ENCODE results near the gene SYT14. TPM values are rescaled to one million over a fixed set of nuclear protein-coding genes. Genes with fewer than 3 reads are reported as not detected.
"Not testable (repeated sequence)": the region's sequence is repeated elsewhere in the genome, so short reads cannot be mapped to it uniquely, and the experiment has no call there.

SYT14 gene
- total and polyA plus RNA-seq, 2 experiments from 2014 or later, result 0.55 to 1.7 TPM

- Histone ChIP-seq H2AFZ (no peak overlapping the region), H3K9me3 (ENCODE audit: low read depth) (no peaks in the 10 kb centered on the region), H3K36me3 (ENCODE audit: low read depth) (no peaks in the 10 kb centered on the region), H3F3A (ENCODE audit: insufficient read depth) (no peaks in the 10 kb centered on the region), H3K9me2 (ENCODE audit: insufficient read depth) (no peaks in the 10 kb centered on the region), H3K9ac (no peak overlapping the region), H4K20me1 (ENCODE audit: insufficient read depth) (no peaks in the 10 kb centered on the region), H3K79me2 (ENCODE audit: insufficient read depth) (no peaks in the 10 kb centered on the region), H3K27ac (no peak overlapping the region), H3K4me3 (no peak overlapping the region), H3K4me2 (ENCODE audit: unreplicated experiment) (no peak overlapping the region), H3K27me3 (replicated peaks; ENCODE audit: insufficient read depth) (no peaks in the 10 kb centered on the region), H3K4me1 (ENCODE audit: insufficient read depth) (no peaks in the 10 kb centered on the region)
- 54 to 71% methylated on average over 2 of the region's 2 CpGs for WGBS, 2 experiments (ENCODE audit: low coverage in 1 of 2, low lambda C conversion rate in 2 of 2, missing lambda C conversion rate in 2 of 2)
- TF ChIP-seq EZH2phosphoT487 (IDR thresholded peaks at IDR 0.05; ENCODE audit: insufficient read depth, low read depth), result no peak
- no peak for TF ChIP-seq EZH2 (IDR thresholded peaks at IDR 0.05; ENCODE audit: insufficient read depth, poor library complexity, severe bottlenecking)
- no peak for DNase-seq
- in situ Hi-C loops (cut with MboI), result no loop called here
Measured at GRCh38 chr1:209912306-209912705, 25.7 kb upstream of the SYT14 start.

DNA sequence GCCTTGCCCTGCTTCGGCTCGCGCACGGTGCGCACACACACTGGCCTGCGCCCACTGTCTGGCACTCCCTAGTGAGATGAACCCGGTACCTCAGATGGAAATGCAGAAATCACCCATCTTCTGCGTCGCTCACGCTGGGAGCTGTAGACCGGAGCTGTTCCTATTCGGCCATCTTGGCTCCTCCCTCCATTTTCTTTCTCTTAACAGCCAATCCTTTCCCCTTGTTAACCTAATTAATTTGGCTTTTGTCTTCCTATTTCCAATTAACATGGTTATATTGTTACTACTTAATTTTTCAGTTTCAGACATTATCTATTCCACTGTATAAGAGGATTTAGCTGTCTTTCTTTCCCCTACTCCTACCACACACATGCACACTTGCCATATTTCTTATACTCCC lies 18.4 kb upstream of the SYT14 start:
- H2AFZ ChIP-seq; H3K36me3 ChIP-seq (ENCODE audit: low read depth); H3K9me3 ChIP-seq (ENCODE audit: low read depth); DNase-seq; H3K4me1 ChIP-seq (ENCODE audit: insufficient read depth); H3K79me2 ChIP-seq (ENCODE audit: insufficient read depth); H3K27me3 ChIP-seq (replicated peaks; ENCODE audit: insufficient read depth); H3K27ac ChIP-seq; H3K4me2 ChIP-seq (ENCODE audit: unreplicated experiment); in situ Hi-C loops (cut with MboI); H3K9ac ChIP-seq; H3K9me2 ChIP-seq (ENCODE audit: insufficient read depth); H3F3A ChIP-seq (ENCODE audit: insufficient read depth); H3K4me3 ChIP-seq; H4K20me1 ChIP-seq (ENCODE audit: insufficient read depth): not testable (repeated sequence)
- 64 to 65% methylated on average over 6 of the region's 12 CpGs for WGBS, 2 experiments (ENCODE audit: low coverage in 1 of 2, low lambda C conversion rate in 2 of 2, missing lambda C conversion rate in 2 of 2)

DNA sequence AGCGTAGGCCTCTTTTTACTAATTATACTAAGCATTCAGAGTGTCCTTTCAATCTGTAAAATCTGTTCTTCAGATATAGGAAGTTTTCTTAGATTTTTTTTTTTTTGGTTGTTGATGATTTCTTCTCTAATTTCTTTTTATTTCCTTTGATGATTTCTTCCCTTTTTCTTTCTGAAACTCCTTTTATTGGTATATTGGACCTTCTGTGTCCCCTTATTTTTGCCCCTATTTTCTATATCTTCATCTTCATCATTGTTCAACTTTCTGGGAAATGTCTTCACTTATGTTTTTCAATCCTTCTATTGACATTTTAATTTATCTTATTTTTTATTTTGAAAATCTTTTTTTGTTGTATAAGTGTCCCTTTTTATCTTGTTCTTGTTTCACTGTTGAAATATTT lies 17.2 kb upstream of the SYT14 start:
- Histone ChIP-seq H3K9me2 (ENCODE audit: insufficient read depth) (no peaks in the 10 kb centered on the region), H2AFZ (no peak overlapping the region), H4K20me1 (ENCODE audit: insufficient read depth) (no peaks in the 10 kb centered on the region), H3K27me3 (replicated peaks; ENCODE audit: insufficient read depth) (no peaks in the 10 kb centered on the region), H3K9me3 (ENCODE audit: low read depth) (no peaks in the 10 kb centered on the region), H3K27ac (no peak overlapping the region), H3K4me3 (no peak overlapping the region), H3K4me1 (ENCODE audit: insufficient read depth) (peaks cover 3% of the 10 kb centered on the region; the same call in 1 of the 2 replicates), H3K4me2 (ENCODE audit: unreplicated experiment) (no peak overlapping the region), H3K79me2 (ENCODE audit: insufficient read depth) (no peaks in the 10 kb centered on the region), H3K9ac (no peak overlapping the region), H3K36me3 (ENCODE audit: low read depth) (no peaks in the 10 kb centered on the region), H3F3A (ENCODE audit: insufficient read depth) (no peaks in the 10 kb centered on the region; the same call in 1 of the 2 replicates)
- no peak for DNase-seq
- no peak for TF ChIP-seq EZH2phosphoT487 (IDR thresholded peaks at IDR 0.05; ENCODE audit: insufficient read depth, low read depth)
- TF ChIP-seq EZH2 (IDR thresholded peaks at IDR 0.05; ENCODE audit: insufficient read depth, poor library complexity, severe bottlenecking), result no peak
- 74 to 97% methylated on average over 1 of the region's 1 CpG for WGBS, 2 experiments (ENCODE audit: low coverage in 1 of 2, low lambda C conversion rate in 2 of 2, missing lambda C conversion rate in 2 of 2)
- in situ Hi-C loops (cut with MboI), result no loop called here

DNA sequence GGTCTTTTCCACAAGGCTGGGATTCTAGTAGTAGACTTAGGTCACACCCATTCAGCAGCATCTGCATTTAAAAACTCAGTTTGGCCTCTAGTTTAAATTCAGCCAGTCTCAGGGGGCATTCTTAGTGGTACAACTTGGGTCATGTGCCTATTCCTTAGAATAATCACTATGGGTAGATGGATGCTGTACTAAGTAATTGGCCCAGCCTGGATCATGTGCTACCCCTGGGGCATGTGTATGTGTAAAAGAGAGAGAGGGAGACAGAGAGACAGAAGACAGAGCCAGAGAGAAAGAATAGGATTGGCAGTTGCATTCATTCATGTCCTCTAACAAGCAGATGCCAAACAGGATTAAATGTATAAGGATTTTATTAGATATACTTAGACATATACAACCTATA lies 13.6 kb upstream of the SYT14 start:
- in situ Hi-C loops (cut with MboI), result no loop called here
- no peak for DNase-seq
- H3K27me3 ChIP-seq (replicated peaks; ENCODE audit: insufficient read depth), result no peaks in the 10 kb centered on the region
- H3K4me3 ChIP-seq, result no peak overlapping the region
- H3F3A ChIP-seq (ENCODE audit: insufficient read depth), result peaks cover 4% of the 10 kb centered on the region; the same call in 1 of the 2 replicates
- H3K4me2 ChIP-seq (ENCODE audit: unreplicated experiment), result no peak overlapping the region
- no peaks in the 10 kb centered on the region for H3K9me2 ChIP-seq (ENCODE audit: insufficient read depth)
- no peaks in the 10 kb centered on the region for H3K9me3 ChIP-seq (ENCODE audit: low read depth)
- peaks cover 14% of the 10 kb centered on the region for H3K4me1 ChIP-seq (ENCODE audit: insufficient read depth)
- H4K20me1 ChIP-seq (ENCODE audit: insufficient read depth), result no peaks in the 10 kb centered on the region
- no peaks in the 10 kb centered on the region for H3K36me3 ChIP-seq (ENCODE audit: low read depth)
- H3K27ac ChIP-seq, result no peak overlapping the region
- no peaks in the 10 kb centered on the region for H3K79me2 ChIP-seq (ENCODE audit: insufficient read depth)
- no peak overlapping the region for H2AFZ ChIP-seq
- H3K9ac ChIP-seq, result no peak overlapping the region
- TF ChIP-seq EZH2 (IDR thresholded peaks at IDR 0.05; ENCODE audit: insufficient read depth, poor library complexity, severe bottlenecking), result no peak
- no peak for TF ChIP-seq EZH2phosphoT487 (IDR thresholded peaks at IDR 0.05; ENCODE audit: insufficient read depth, low read depth)

DNA sequence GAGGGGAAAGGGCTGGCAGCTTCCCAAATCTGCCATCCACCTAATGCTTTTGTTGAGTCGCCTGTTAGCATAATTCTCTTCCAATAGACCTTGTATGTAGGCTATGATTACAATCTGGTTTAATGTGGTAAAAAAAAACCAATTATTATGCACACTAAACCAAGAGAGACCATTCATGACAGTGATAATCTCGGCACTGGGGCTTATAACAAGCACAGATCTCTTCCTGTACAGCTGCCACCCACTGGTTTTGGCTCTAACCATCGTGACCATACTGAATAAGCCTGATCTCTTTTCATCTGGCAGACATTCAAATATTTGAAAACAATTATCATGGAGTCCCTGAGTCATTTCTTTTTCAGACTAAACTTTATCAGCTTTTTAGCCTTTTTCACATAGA lies 12.0 kb upstream of the SYT14 start:
- peaks cover 4% of the 10 kb centered on the region; the same call in 1 of the 2 replicates for H3F3A ChIP-seq (ENCODE audit: insufficient read depth)
- H2AFZ ChIP-seq, result no peak overlapping the region
- no peaks in the 10 kb centered on the region for H3K9me3 ChIP-seq (ENCODE audit: low read depth)
- peak; percentile 91 for DNase-seq
- H3K27ac ChIP-seq, result no peak overlapping the region
- H4K20me1 ChIP-seq (ENCODE audit: insufficient read depth), result no peaks in the 10 kb centered on the region
- no peak overlapping the region for H3K9ac ChIP-seq
- H3K9me2 ChIP-seq (ENCODE audit: insufficient read depth), result no peaks in the 10 kb centered on the region
- no peaks in the 10 kb centered on the region for H3K27me3 ChIP-seq (replicated peaks; ENCODE audit: insufficient read depth)
- no peak overlapping the region for H3K4me3 ChIP-seq
- peak overlapping the region; percentile 47 for H3K4me2 ChIP-seq (ENCODE audit: unreplicated experiment)
- H3K36me3 ChIP-seq (ENCODE audit: low read depth), result no peaks in the 10 kb centered on the region
- H3K79me2 ChIP-seq (ENCODE audit: insufficient read depth), result no peaks in the 10 kb centered on the region
- peaks cover 19% of the 10 kb centered on the region for H3K4me1 ChIP-seq (ENCODE audit: insufficient read depth)
- in situ Hi-C loops (cut with MboI), result no loop called here
- 21 to 24% methylated on average over 3 of the region's 3 CpGs for WGBS, 2 experiments (ENCODE audit: low coverage in 1 of 2, low lambda C conversion rate in 2 of 2, missing lambda C conversion rate in 2 of 2)
- TF ChIP-seq EZH2phosphoT487 (IDR thresholded peaks at IDR 0.05; ENCODE audit: insufficient read depth, low read depth), result no peak
- no peak for TF ChIP-seq EZH2 (IDR thresholded peaks at IDR 0.05; ENCODE audit: insufficient read depth, poor library complexity, severe bottlenecking)

All from GM23248 (cell line).